ENCODE data around the gene GIMD1.
"Not testable (repeated sequence)": the region's sequence is repeated elsewhere in the genome, so short reads cannot be mapped to it uniquely, and the experiment has no call there.

GIMD1 gene

GRCh38 chr4:106368678-106369077 is at the start of gene GIMD1:
Gene GIMD1, minus strand, starts transcription at chr4:106368778. Its CDS starts 1,343 bp downstream, at chr4:106367435.
- no peak for DNase-seq

GRCh38 chr4:106414366-106414765 is 45.8 kb upstream of the GIMD1 start:
- no peak for DNase-seq

GRCh38 chr4:106409901-106410889 is 41.6 kb upstream of the GIMD1 start:
- no peak for DNase-seq

GRCh38 chr4:106408004-106408403 is 39.4 kb upstream of the GIMD1 start:
- not testable (repeated sequence) for DNase-seq

- DNase-seq = no peak
These were observed 32.6 kb upstream of the GIMD1 start for GRCh38 chr4:106401157-106401556.

- not testable (repeated sequence) for DNase-seq
These were observed 30.3 kb upstream of the GIMD1 start for GRCh38 chr4:106398898-106399297.

- DNase-seq = no peak
These were observed 27.0 kb upstream of the GIMD1 start for GRCh38 chr4:106395582-106395981.

- DNase-seq = no peak
These were observed 17.3 kb upstream of the GIMD1 start for GRCh38 chr4:106385853-106386393.

GRCh38 chr4:106384878-106385277 is 16.3 kb upstream of the GIMD1 start:
- DNase-seq = no peak

- no peak for DNase-seq
These were observed 11.6 kb upstream of the GIMD1 start for GRCh38 chr4:106380179-106380578.

- no peak for DNase-seq
These were observed 4.4 kb upstream of the GIMD1 start for GRCh38 chr4:106373026-106373425.

GRCh38 chr4:106371161-106371560 is 2.6 kb upstream of the GIMD1 start:
- no peak for DNase-seq

GRCh38 chr4:106370214-106370613 is 1.6 kb upstream of the GIMD1 start:
- DNase-seq = no peak

- DNase-seq = no peak
These were observed 980 bp upstream of the GIMD1 start for GRCh38 chr4:106369456-106370060.

GRCh38 chr4:106367072-106367471 is 1.5 kb downstream of the GIMD1 start:
- DNase-seq = no peak

GRCh38 chr4:106366026-106366425 is 2.6 kb downstream of the GIMD1 start:
- DNase-seq = no peak

GRCh38 chr4:106365613-106366012 is 3.0 kb downstream of the GIMD1 start:
- DNase-seq = no peak

GRCh38 chr4:106364282-106364681 is 4.3 kb downstream of the GIMD1 start:
- DNase-seq = no peak

- no peak for DNase-seq
These were observed 6.3 kb downstream of the GIMD1 start for GRCh38 chr4:106362086-106362825.

- no peak for DNase-seq
These were observed 9.7 kb downstream of the GIMD1 start for GRCh38 chr4:106358899-106359298.

- no peak for DNase-seq
These were observed 13.4 kb downstream of the GIMD1 start for GRCh38 chr4:106355193-106355592.

GRCh38 chr4:106353786-106354185 is 14.8 kb downstream of the GIMD1 start:
- no peak for DNase-seq

- no peak for DNase-seq
These were observed 17.6 kb downstream of the GIMD1 start for GRCh38 chr4:106351016-106351415.
